HEK293 (cell line): Measurements from ENCODE around the gene AFG1L.

Experiments used
- BCL11A ChIP-seq: fragments of 450-650 bp; formaldehyde crosslinking; IDR thresholded peaks from 2 replicates; pipeline ENCODE4 v1.5.1; 2016; ENCODE audit warnings: low read depth, missing biosample characterization, missing genetic modification characterization
- HIC1 ChIP-seq: fragments of 450-650 bp; formaldehyde crosslinking; IDR thresholded peaks from 2 replicates; pipeline ENCODE4 v1.5.1; 2016; ENCODE audit warnings: missing biosample characterization, missing genetic modification characterization
- HOXD13 ChIP-seq: sonication (generic); formaldehyde crosslinking; IDR thresholded peaks from 2 replicates; pipeline ENCODE4 v1.8.0; 2022; ENCODE audit warnings: missing genetic modification reagents, borderline replicate concordance
- INSM2 ChIP-seq: fragments of 450-650 bp; formaldehyde crosslinking; IDR thresholded peaks from 2 replicates; pipeline ENCODE4 v1.5.1; 2016; ENCODE audit warnings: missing biosample characterization, missing genetic modification characterization
- KLF10 ChIP-seq: fragments of 450-650 bp; IDR thresholded peaks from 2 replicates; pipeline ENCODE4 v1.5.1; 2018; ENCODE audit warnings: missing biosample characterization, mild to moderate bottlenecking, missing genetic modification characterization
- PRDM1 ChIP-seq: fragments of 450-650 bp; formaldehyde crosslinking; IDR thresholded peaks from 2 replicates; pipeline ENCODE4; 2016; ENCODE audit warnings: missing biosample characterization, missing genetic modification characterization
- PRDM10 ChIP-seq: fragments of 450-650 bp; formaldehyde crosslinking; IDR thresholded peaks from 2 replicates; pipeline ENCODE4 v1.5.1; 2016; ENCODE audit warnings: missing biosample characterization, missing genetic modification characterization
- PRDM6 ChIP-seq: fragments of 450-650 bp; formaldehyde crosslinking; IDR thresholded peaks from 2 replicates; pipeline ENCODE4 v1.5.1; 2017; ENCODE audit warnings: missing biosample characterization, missing genetic modification characterization
- TCF7L2 ChIP-seq: IDR thresholded peaks from 2 replicates; pipeline ENCODE4 v1.6.1; 2011; ENCODE audit warnings: low read depth, mild to moderate bottlenecking, inconsistent platforms, low read length, moderate library complexity, borderline replicate concordance
- WT1 ChIP-seq: fragments of 450-650 bp; formaldehyde crosslinking; IDR thresholded peaks from 2 replicates; pipeline ENCODE4 v1.5.1; 2016; ENCODE audit warnings: missing biosample characterization, missing genetic modification characterization
- ZBTB17 ChIP-seq: fragments of 450-650 bp; formaldehyde crosslinking; IDR thresholded peaks from 2 replicates; pipeline ENCODE4 v1.5.1; 2016; ENCODE audit warnings: missing biosample characterization, missing genetic modification characterization
- ZEB2 ChIP-seq: fragments of 450-650 bp; formaldehyde crosslinking; IDR thresholded peaks from 2 replicates; pipeline ENCODE4 v1.5.1; 2016; ENCODE audit warnings: missing biosample characterization, missing genetic modification characterization
- ZNF24 ChIP-seq: fragments of 450-650 bp; formaldehyde crosslinking; IDR thresholded peaks from 2 replicates; pipeline ENCODE4 v1.5.1; 2016; ENCODE audit warnings: missing biosample characterization, missing genetic modification characterization
- ZNF362 ChIP-seq: fragments of 450-650 bp; formaldehyde crosslinking; IDR thresholded peaks from 2 replicates; pipeline ENCODE4 v1.5.1; 2016; ENCODE audit warnings: missing biosample characterization, missing genetic modification characterization
- ZNF398 ChIP-seq: fragments of 450-650 bp; formaldehyde crosslinking; IDR thresholded peaks from 2 replicates; pipeline ENCODE4 v1.5.1; 2017; ENCODE audit warnings: missing biosample characterization, missing genetic modification characterization
- ZNF501 ChIP-seq: fragments of 450-650 bp; formaldehyde crosslinking; IDR thresholded peaks from 2 replicates; pipeline ENCODE4 v1.5.1; 2016; ENCODE audit warnings: missing biosample characterization, missing genetic modification characterization
- ZNF529 ChIP-seq: fragments of 450-650 bp; formaldehyde crosslinking; IDR thresholded peaks from 2 replicates; pipeline ENCODE4 v1.5.1; 2017; ENCODE audit warnings: missing genetic modification characterization, missing biosample characterization; ENCODE audit not compliant: insufficient replicate concordance
- ZNF629 ChIP-seq: fragments of 450-650 bp; formaldehyde crosslinking; IDR thresholded peaks from 2 replicates; pipeline ENCODE4 v1.5.1; 2017; ENCODE audit warnings: missing biosample characterization, missing genetic modification characterization
- ZNF639 ChIP-seq: fragments of 450-650 bp; formaldehyde crosslinking; IDR thresholded peaks from 2 replicates; pipeline ENCODE4 v1.5.1; 2016; ENCODE audit warnings: missing biosample characterization, missing genetic modification characterization
- ZNF660 ChIP-seq: fragments of 450-650 bp; IDR thresholded peaks from 2 replicates; pipeline ENCODE4 v1.5.1; 2018; ENCODE audit warnings: missing biosample characterization, mild to moderate bottlenecking, missing genetic modification characterization
- ZNF776 ChIP-seq: fragments of 450-650 bp; formaldehyde crosslinking; IDR thresholded peaks from 2 replicates; pipeline ENCODE4 v1.5.0; 2017; ENCODE audit warnings: missing biosample characterization, missing genetic modification characterization, borderline replicate concordance
- ZNF837 ChIP-seq: fragments of 450-650 bp; formaldehyde crosslinking; IDR thresholded peaks from 2 replicates; pipeline ENCODE4 v1.5.1; 2016; ENCODE audit warnings: missing biosample characterization, missing genetic modification characterization
- TF ChIP-seq, protein P1 (sequence below): fragments of 450-650 bp; formaldehyde crosslinking; IDR thresholded peaks from 2 replicates; pipeline ENCODE4 v1.5.1; 2016; ENCODE audit warnings: missing biosample characterization, missing genetic modification characterization

Gene AFG1L

GRCh38 chr6:108564178-108564577 lies 269.3 kb downstream of the AFG1L start (continued):
- TF ChIP-seq INSM2 (peak; percentile 54; the same call in 1 of the 2 replicates), ZNF660 (peak; percentile 86), ZNF24 (tag by site-specific recombination) (0 out of 2 replicates have a peak, but pooled peaks have one; percentile 39), TCF7L2 (no peak), ZNF501 (tag by site-specific recombination) (no peak), ZNF837 (no peak), PRDM1 (tag by site-specific recombination) (peak; percentile 60), HIC1 (tag by site-specific recombination) (peak; percentile 64; the same call in 1 of the 2 replicates), ZNF639 (tag by site-specific recombination) (peak; percentile 37; the same call in 1 of the 2 replicates), HOXD13 (CRISPR knock-in tag) (no peak), WT1 (tag by site-specific recombination) (peak; percentile 56; the same call in 1 of the 2 replicates), ZNF362 (tag by site-specific recombination) (peak; percentile 82), KLF10 (tag by site-specific recombination) (peak; percentile 35; the same call in 1 of the 2 replicates), PRDM6 (tag by site-specific recombination) (peak; percentile 37), ZBTB17 (0 out of 2 replicates have a peak, but pooled peaks have one; percentile 25), ZEB2 (peak; percentile 77), ZNF398 (tag by site-specific recombination) (0 out of 2 replicates have a peak, but pooled peaks have one; percentile 15), ZNF629 (tag by site-specific recombination) (peak; percentile 65), PRDM10 (tag by site-specific recombination) (peak; percentile 56; the same call in 1 of the 2 replicates), ZNF529 (tag by site-specific recombination) (no peak), BCL11A (0 out of 2 replicates have a peak, but pooled peaks have one; percentile 32), ZNF776 (tag by site-specific recombination) (no peak)
- TF ChIP-seq, protein P1, sequence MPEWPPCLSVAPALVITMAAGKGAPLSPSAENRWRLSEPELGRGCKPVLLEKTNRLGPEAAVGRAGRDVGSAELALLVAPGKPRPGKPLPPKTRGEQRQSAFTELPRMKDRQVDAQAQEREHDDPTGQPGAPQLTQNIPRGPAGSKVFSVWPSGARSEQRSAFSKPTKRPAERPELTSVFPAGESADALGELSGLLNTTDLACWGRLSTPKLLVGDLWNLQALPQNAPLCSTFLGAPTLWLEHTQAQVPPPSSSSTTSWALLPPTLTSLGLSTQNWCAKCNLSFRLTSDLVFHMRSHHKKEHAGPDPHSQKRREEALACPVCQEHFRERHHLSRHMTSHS (tag by site-specific recombination), result no peak
